ENCODE results near the gene ANGPTL1.

ANGPTL1 gene

GRCh38 chr1:178862864-178863263 lies 8.0 kb downstream of the ANGPTL1 start:
- H3K14ac ChIP-seq (ENCODE audit: low read length), result no peak overlapping the region
- no peak overlapping the region for H3K4ac ChIP-seq (ENCODE audit: low read length)
- no peak overlapping the region for H3K9ac ChIP-seq (ENCODE audit: low read depth, low read length, poor library complexity)

GRCh38 chr1:178862416-178862815 lies 8.5 kb downstream of the ANGPTL1 start:
- Histone ChIP-seq H3K23ac (ENCODE audit: low read depth, low read length, poor library complexity) (no peak overlapping the region), H3K9ac (ENCODE audit: low read depth, low read length, poor library complexity) (no peak overlapping the region), H3K4ac (ENCODE audit: low read length) (no peak overlapping the region), H3K79me1 (ENCODE audit: low read depth, low read length) (no peaks in the 10 kb centered on the region), H3K36me3 (replicated peaks in 1 of 2; ENCODE audit: control insufficient read depth in 2 of 2, insufficient read depth in 2 of 2, low read length in 2 of 2) (no peaks in the 10 kb centered on the region), H3K9me3 (replicated peaks in 1 of 2; ENCODE audit: control insufficient read depth in 2 of 2, insufficient read depth in 1 of 2, low read depth in 1 of 2, low read length in 2 of 2) (no peaks in the 10 kb centered on the region), H2BK120ac (ENCODE audit: low read depth, low read length) (no peak overlapping the region), H2AK5ac (ENCODE audit: low read depth, low read length) (no peak overlapping the region), H2BK12ac (ENCODE audit: low read length) (no peak overlapping the region), H3K4me1 (ENCODE audit: control insufficient read depth in 2 of 2, insufficient read depth in 1 of 2, low read depth in 1 of 2, low read length in 2 of 2) (no peaks in the 10 kb centered on the region), H3K14ac (ENCODE audit: low read length) (no peak overlapping the region), H2AFZ (ENCODE audit: low read length) (no peak overlapping the region), H3K27ac (replicated peaks; ENCODE audit: low read length) (no peak overlapping the region), H2BK15ac (ENCODE audit: low read length) (no peak overlapping the region), H3K27me3 (ENCODE audit: control insufficient read depth in 3 of 3, insufficient read depth in 3 of 3, low read depth in 1 of 3, low read length in 3 of 3) (no peaks in the 10 kb centered on the region), H4K8ac (ENCODE audit: low read depth, low read length) (no peak overlapping the region), H2BK5ac (ENCODE audit: low read length) (no peak overlapping the region), H4K91ac (ENCODE audit: low read depth, low read length, poor library complexity) (no peak overlapping the region), H3K18ac (ENCODE audit: low read length) (no peak overlapping the region), H3K4me3 (ENCODE audit: low read length in 2 of 2) (no peak overlapping the region), H3K4me2 (ENCODE audit: insufficient read depth, low read length, poor library complexity, severe bottlenecking) (no peak overlapping the region)
- WGBS, 2 donors (ENCODE audit: extremely low coverage in 2 of 2, insufficient read length in 2 of 2, insufficient replicate concordance in 1 of 2), result no CpG with 5 or more reads among the region's 3 CpGs
- DNase-seq (ENCODE audit: low spot score), result no peak

More at GRCh38 chr1:178862864-178863263, 8.0 kb downstream of the ANGPTL1 start:
- no peaks in the 10 kb centered on the region for H3K79me1 ChIP-seq (ENCODE audit: low read depth, low read length)
- H2AK5ac ChIP-seq (ENCODE audit: low read depth, low read length), result no peak overlapping the region
- H4K8ac ChIP-seq (ENCODE audit: low read depth, low read length), result no peak overlapping the region
- no peak overlapping the region for H3K4me2 ChIP-seq (ENCODE audit: insufficient read depth, low read length, poor library complexity, severe bottlenecking)
- no peak overlapping the region for H3K18ac ChIP-seq (ENCODE audit: low read length)
- H3K27ac ChIP-seq (replicated peaks; ENCODE audit: low read length), result no peak overlapping the region
- H3K27me3 ChIP-seq (ENCODE audit: control insufficient read depth in 3 of 3, insufficient read depth in 3 of 3, low read depth in 1 of 3, low read length in 3 of 3), result no peaks in the 10 kb centered on the region
- H2AFZ ChIP-seq (ENCODE audit: low read length), result no peak overlapping the region
- no peak overlapping the region for H3K23ac ChIP-seq (ENCODE audit: low read depth, low read length, poor library complexity)
- H3K36me3 ChIP-seq (replicated peaks in 1 of 2; ENCODE audit: control insufficient read depth in 2 of 2, insufficient read depth in 2 of 2, low read length in 2 of 2), result no peaks in the 10 kb centered on the region
- H3K9me3 ChIP-seq (replicated peaks in 1 of 2; ENCODE audit: control insufficient read depth in 2 of 2, insufficient read depth in 1 of 2, low read depth in 1 of 2, low read length in 2 of 2), result no peaks in the 10 kb centered on the region
- no peak overlapping the region for H4K91ac ChIP-seq (ENCODE audit: low read depth, low read length, poor library complexity)
- H2BK120ac ChIP-seq (ENCODE audit: low read depth, low read length), result no peak overlapping the region
- no peak overlapping the region for H2BK12ac ChIP-seq (ENCODE audit: low read length)
- H2BK5ac ChIP-seq (ENCODE audit: low read length), result no peak overlapping the region
- H3K4me3 ChIP-seq (ENCODE audit: low read length in 2 of 2), result no peak overlapping the region
- DNase-seq (ENCODE audit: low spot score), result no peak
- no peak overlapping the region for H2BK15ac ChIP-seq (ENCODE audit: low read length)
- no peaks in the 10 kb centered on the region for H3K4me1 ChIP-seq (ENCODE audit: control insufficient read depth in 2 of 2, insufficient read depth in 1 of 2, low read depth in 1 of 2, low read length in 2 of 2)

GRCh38 chr1:178857126-178857525 lies 13.8 kb downstream of the ANGPTL1 start:
- Histone ChIP-seq H3K27ac (replicated peaks; ENCODE audit: low read length) (no peak overlapping the region), H4K91ac (ENCODE audit: low read depth, low read length, poor library complexity) (no peak overlapping the region), H3K27me3 (ENCODE audit: control insufficient read depth in 3 of 3, insufficient read depth in 3 of 3, low read depth in 1 of 3, low read length in 3 of 3) (no peaks in the 10 kb centered on the region), H3K4me1 (ENCODE audit: control insufficient read depth in 2 of 2, insufficient read depth in 1 of 2, low read depth in 1 of 2, low read length in 2 of 2) (no peaks in the 10 kb centered on the region), H3K14ac (ENCODE audit: low read length) (no peak overlapping the region), H3K36me3 (replicated peaks in 1 of 2; ENCODE audit: control insufficient read depth in 2 of 2, insufficient read depth in 2 of 2, low read length in 2 of 2) (no peaks in the 10 kb centered on the region), H2AK5ac (ENCODE audit: low read depth, low read length) (no peak overlapping the region), H2BK12ac (ENCODE audit: low read length) (no peak overlapping the region), H3K4ac (ENCODE audit: low read length) (no peak overlapping the region), H3K79me1 (ENCODE audit: low read depth, low read length) (no peaks in the 10 kb centered on the region), H4K8ac (ENCODE audit: low read depth, low read length) (no peak overlapping the region), H3K23ac (ENCODE audit: low read depth, low read length, poor library complexity) (no peak overlapping the region), H2BK120ac (ENCODE audit: low read depth, low read length) (no peak overlapping the region), H3K18ac (ENCODE audit: low read length) (no peak overlapping the region), H2BK15ac (ENCODE audit: low read length) (no peak overlapping the region), H3K9me3 (replicated peaks in 1 of 2; ENCODE audit: control insufficient read depth in 2 of 2, insufficient read depth in 1 of 2, low read depth in 1 of 2, low read length in 2 of 2) (no peaks in the 10 kb centered on the region), H3K4me3 (ENCODE audit: low read length in 2 of 2) (no peak overlapping the region), H3K9ac (ENCODE audit: low read depth, low read length, poor library complexity) (no peak overlapping the region), H2AFZ (ENCODE audit: low read length) (no peak overlapping the region), H3K4me2 (ENCODE audit: insufficient read depth, low read length, poor library complexity, severe bottlenecking) (no peak overlapping the region), H2BK5ac (ENCODE audit: low read length) (no peak overlapping the region)
- DNase-seq (ENCODE audit: low spot score), result no peak
- WGBS, 2 donors (ENCODE audit: extremely low coverage in 2 of 2, insufficient read length in 2 of 2, insufficient replicate concordance in 1 of 2), result no CpG with 5 or more reads among the region's 2 CpGs

- H3K9me3 ChIP-seq (replicated peaks in 1 of 2; ENCODE audit: control insufficient read depth in 2 of 2, insufficient read depth in 1 of 2, low read depth in 1 of 2, low read length in 2 of 2), result no peaks in the 10 kb centered on the region
- no peaks in the 10 kb centered on the region for H3K4me1 ChIP-seq (ENCODE audit: control insufficient read depth in 2 of 2, insufficient read depth in 1 of 2, low read depth in 1 of 2, low read length in 2 of 2)
These were observed 21.0 kb downstream of the ANGPTL1 start for GRCh38 chr1:178849918-178850317.

More at GRCh38 chr1:178849918-178850317, 21.0 kb downstream of the ANGPTL1 start:
- Histone ChIP-seq H3K23ac (ENCODE audit: low read depth, low read length, poor library complexity) (no peak overlapping the region), H3K9ac (ENCODE audit: low read depth, low read length, poor library complexity) (no peak overlapping the region), H3K14ac (ENCODE audit: low read length) (no peak overlapping the region), H2BK120ac (ENCODE audit: low read depth, low read length) (no peak overlapping the region), H3K4me3 (ENCODE audit: low read length in 2 of 2) (no peak overlapping the region), H2BK5ac (ENCODE audit: low read length) (no peak overlapping the region), H2AFZ (ENCODE audit: low read length) (no peak overlapping the region), H3K27me3 (ENCODE audit: control insufficient read depth in 3 of 3, insufficient read depth in 3 of 3, low read depth in 1 of 3, low read length in 3 of 3) (no peaks in the 10 kb centered on the region), H3K4ac (ENCODE audit: low read length) (no peak overlapping the region), H3K4me2 (ENCODE audit: insufficient read depth, low read length, poor library complexity, severe bottlenecking) (no peak overlapping the region), H3K79me1 (ENCODE audit: low read depth, low read length) (no peaks in the 10 kb centered on the region), H3K18ac (ENCODE audit: low read length) (no peak overlapping the region), H2BK12ac (ENCODE audit: low read length) (no peak overlapping the region), H4K8ac (ENCODE audit: low read depth, low read length) (no peak overlapping the region), H2BK15ac (ENCODE audit: low read length) (no peak overlapping the region), H2AK5ac (ENCODE audit: low read depth, low read length) (no peak overlapping the region), H3K27ac (replicated peaks; ENCODE audit: low read length) (no peak overlapping the region), H4K91ac (ENCODE audit: low read depth, low read length, poor library complexity) (no peak overlapping the region), H3K36me3 (replicated peaks in 1 of 2; ENCODE audit: control insufficient read depth in 2 of 2, insufficient read depth in 2 of 2, low read length in 2 of 2) (no peaks in the 10 kb centered on the region)
- DNase-seq (ENCODE audit: low spot score), result no peak
- WGBS, 2 donors (ENCODE audit: extremely low coverage in 2 of 2, insufficient read length in 2 of 2, insufficient replicate concordance in 1 of 2), result no CpG with 5 or more reads among the region's 2 CpGs
